NOMO-1 (cell line): Measurements from ENCODE around the gene VPS50.
"Not testable (repeated sequence)": the region's sequence is repeated elsewhere in the genome, so short reads cannot be mapped to it uniquely, and the experiment has no call there.

Source experiments
- DNase-seq, 2 experiments: peaks; one replicate each; lab custom pipeline; 2025; ENCODE audit not compliant: unreplicated experiment in 2 of 2; lab: John Stamatoyannopoulos, UW

Gene VPS50

GRCh38 chr7:93327006-93327633 is 95.0 kb downstream of the VPS50 start:
- DNase-seq: peak; percentile 22 to 32

GRCh38 chr7:93331706-93332105 is 99.5 kb downstream of the VPS50 start:
- no peak for DNase-seq

GRCh38 chr7:93332172-93332571 is 100.0 kb downstream of the VPS50 start:
- DNase-seq: no peak

- DNase-seq: no peak
Measured at GRCh38 chr7:93337052-93337451, 104.9 kb downstream of the VPS50 start.

- DNase-seq: not testable (repeated sequence)
Measured at GRCh38 chr7:93342178-93342577, 110.0 kb downstream of the VPS50 start.

GRCh38 chr7:93350338-93350737 is 118.2 kb downstream of the VPS50 start:
- DNase-seq: no peak

GRCh38 chr7:93352881-93353280 is 120.7 kb downstream of the VPS50 start:
- DNase-seq: no peak

GRCh38 chr7:93354815-93355214 is 122.6 kb downstream of the VPS50 start:
- no peak for DNase-seq

- no peak for DNase-seq
Measured at GRCh38 chr7:93359520-93360198, 127.5 kb downstream of the VPS50 start.

GRCh38 chr7:93361853-93362252 is 129.7 kb downstream of the VPS50 start:
- no peak for DNase-seq

GRCh38 chr7:93364806-93365205 is 132.6 kb downstream of the VPS50 start:
- no peak for DNase-seq

GRCh38 chr7:93365341-93365740 is 133.2 kb downstream of the VPS50 start:
- no peak for DNase-seq

- no peak for DNase-seq
Measured at GRCh38 chr7:93366816-93367215, 134.7 kb downstream of the VPS50 start.

GRCh38 chr7:93367254-93367653 is 135.1 kb downstream of the VPS50 start:
- no peak for DNase-seq

GRCh38 chr7:93370937-93371336 is 138.8 kb downstream of the VPS50 start:
- DNase-seq: not testable (repeated sequence)

GRCh38 chr7:93373537-93373936 is 141.4 kb downstream of the VPS50 start:
- no peak for DNase-seq

- peak; percentile 20 to 57 for DNase-seq
Measured at GRCh38 chr7:93374345-93374940, 142.3 kb downstream of the VPS50 start.

- DNase-seq: no peak
Measured at GRCh38 chr7:93375603-93376002, 143.4 kb downstream of the VPS50 start.

GRCh38 chr7:93378131-93378760 is 146.1 kb downstream of the VPS50 start:
- DNase-seq: no peak

GRCh38 chr7:93382362-93382761 is 150.2 kb downstream of the VPS50 start:
- DNase-seq: no peak

GRCh38 chr7:93390660-93391059 is 158.5 kb downstream of the VPS50 start:
- no peak for DNase-seq

GRCh38 chr7:93392984-93393383 is 160.8 kb downstream of the VPS50 start:
- no peak for DNase-seq
